A549 treated with CpdA at 1 μM for 4 hours (cell line): ENCODE results near the gene SNCG. TPM values are rescaled to one million over a fixed set of nuclear protein-coding genes. Genes with fewer than 3 reads are reported as not detected.

Source experiments
- total RNA-seq: library from RNA; stranded (reverse); fragments of 200-300 nt; extraction: Qiagen RNA extraction; gene quantifications from 5 replicates; pipeline ENCODE4 v1.2.3, GENCODE V29; 2022; ENCODE audit warnings: low read depth

The SNCG gene
- 8.7 to 13.7 TPM (median 12.7 TPM) in 5 replicates for total RNA-seq

GRCh38 chr10:86958116-86958900, at the start of gene SNCG:
Gene SNCG, plus strand, starts transcription at chr10:86958599. Its CDS starts 99 bp downstream, at chr10:86958698.

GRCh38 chr10:86957471-86958115, 806 bp upstream of the SNCG start, which contains the start of gene MMRN2:
Gene MMRN2, minus strand, starts transcription at chr10:86957615. Its CDS starts 74 bp downstream, at chr10:86957541.

GRCh38 chr10:86968271-86968993, 10.0 kb downstream of the SNCG start, which contains the start of gene ADIRF:
Gene ADIRF, plus strand, starts transcription at chr10:86968482. Its CDS starts 63 bp downstream, at chr10:86968545.

Other genes starting within 250 kb of the SNCG start
- 19.1 to 27.1 TPM (median 24.6 TPM) in 5 replicates for gene BMPR1A, start 202.0 kb upstream of the SNCG start, total RNA-seq
- 0.51 to 1.1 TPM (median 0.94 TPM) in 5 replicates for gene MMRN2, start 984 bp upstream of the SNCG start, total RNA-seq
- 0.16 to 0.49 TPM in 2 of 5 replicates, not detected in the others for gene ADIRF, start 9.9 kb downstream of the SNCG start, total RNA-seq
- 1.1 TPM in 1 of 5 replicates, not detected in the others for gene FAM25A, start 61.7 kb downstream of the SNCG start, total RNA-seq
- 90.0 to 104 TPM (median 97.6 TPM) in 5 replicates for gene GLUD1, start 136.2 kb downstream of the SNCG start, total RNA-seq
- 23.5 to 27.3 TPM (median 24.9 TPM) in 5 replicates for gene SHLD2, start 136.6 kb downstream of the SNCG start, total RNA-seq